Spleen (tissue), 11 donors: ENCODE results near the gene BATF. TPM values are rescaled to one million over a fixed set of nuclear protein-coding genes. Genes with fewer than 3 reads are reported as not detected.

ENCODE experiments used
- DNase-seq: peaks from one replicate; pipeline ENCODE4 v3.0.0-alpha.2; 2020
- H3K27ac ChIP-seq, 8 donors: fragments of 200-600 bp; sonication (generic) in 7 of 8; 1 replicate in 4 of 8; 2 replicates in 4 of 8; pipeline versions ENCODE4 v1.5.0 to v1.8.0; 2016 to 2021; ENCODE audit warnings: inconsistent platforms in 4 of 8, mild to moderate bottlenecking in 4 of 8, moderate library complexity in 1 of 8
- H3K27me3 ChIP-seq, 7 donors: fragments of 200-600 bp; sonication (generic) in 6 of 7; replicated peaks in 1 of 7; 1 replicate in 4 of 7; 2 replicates in 3 of 7; pipeline versions ENCODE4 v1.5.0 to v1.8.0; 2016 to 2021; ENCODE audit warnings: inconsistent platforms in 3 of 7, mild to moderate bottlenecking in 1 of 7
- H3K36me3 ChIP-seq, 6 donors: fragments of 200-600 bp; sonication (generic) in 5 of 6; 1 replicate in 4 of 6; 2 replicates in 2 of 6; pipeline versions ENCODE4 v1.5.0 to v1.8.0; 2016 to 2021; ENCODE audit warnings: inconsistent platforms in 2 of 6
- H3K4me1 ChIP-seq, 6 donors: fragments of 200-600 bp; sonication (generic) in 5 of 6; 1 replicate in 3 of 6; 2 replicates in 3 of 6; pipeline versions ENCODE4 v1.5.0 to v1.8.0; 2016 to 2021; ENCODE audit warnings: inconsistent platforms in 3 of 6
- H3K4me3 ChIP-seq, 8 donors: fragments of 200-600 bp; sonication (generic) in 7 of 8; 1 replicate in 4 of 8; 2 replicates in 4 of 8; pipeline versions ENCODE4 v1.5.0 to v1.8.0; 2016 to 2021; ENCODE audit warnings: inconsistent platforms in 4 of 8, mild to moderate bottlenecking in 4 of 8, moderate library complexity in 2 of 8
- H3K9me3 ChIP-seq, 8 donors: fragments of 200-600 bp; sonication (generic) in 7 of 8; 1 replicate in 4 of 8; 2 replicates in 4 of 8; pipeline versions ENCODE4 v1.5.0 to v1.8.0; 2016 to 2021; ENCODE audit warnings: inconsistent platforms in 4 of 8
- CTCF ChIP-seq, 11 experiments: fragments of 200-600 bp in 7 of 11; fragments of 450-650 bp in 4 of 11; sonication (generic) in 4 of 11; IDR thresholded peaks in 8 of 11; conservative IDR thresholded peaks in 3 of 11; 1 replicate in 7 of 11; 2 replicates in 4 of 11; pipeline versions ENCODE4 v1.4.0 to v1.8.0; 2016 to 2021; ENCODE audit warnings: antibody characterized with exemption in 11 of 11, inconsistent platforms in 4 of 11, mild to moderate bottlenecking in 1 of 11
- POLR2A ChIP-seq, 3 donors: fragments of 450-650 bp; IDR thresholded peaks; one replicate each; pipeline ENCODE4 v1.5.1; 2017; ENCODE audit warnings: antibody characterized with exemption in 3 of 3, mild to moderate bottlenecking in 1 of 3
- POLR2AphosphoS5 ChIP-seq, 3 donors: sonication (generic); formaldehyde crosslinking; IDR thresholded peaks; one replicate each; pipeline ENCODE4 v1.5.1; 2017; ENCODE audit warnings: antibody characterized with exemption in 3 of 3
- WGBS, 5 donors: extraction: QIAGEN DNeasy Blood & Tissue Kit in 3 of 5; methylation state at CpG; one replicate each; pipeline versions ENCODE4 v1.1.5 to v1.1.7; 2013 to 2018; 5-methylcytosine and 5-hydroxymethylcytosine counted together
- intact Hi-C: fragments of 100-400 bp; cut with DNase I; formaldehyde crosslinking; loops from one replicate; pipeline ENCODE4 v1.15.0; 2023; ENCODE audit warnings: low total_unique reads
- polyA plus RNA-seq, 3 donors: library from polyadenylated mRNA; stranded (reverse); fragments of 200-250 nt; gene quantifications; one replicate each; pipeline ENCODE4 v1.2.1, GENCODE V29; 2013
- total RNA-seq, 7 donors: library from RNA; depleted of rRNA in 3 of 7; stranded (reverse); fragments of >200 nt in 3 of 7; fragmentation: NEBNext Ultra II Directional in 4 of 7; extraction: Animal tissue kit (Norgen Biotek cat#: 25700) in 4 of 7; gene quantifications; one replicate each; pipeline versions ENCODE4 v1.1.0 to v1.2.1, GENCODE V29; 2016 to 2021
- donor health status: healthy with polysubstance abuse.
- donor health status: DM: no; HTN: no; CAD: no; lungs with moderate emphysema.
- donor health status: DM: no; HTN: no; CAD: no.
- donor health status: Bipolar disorder and iron deficiency.
- donor health status: healthy.
- donor health status: DM: no; HTN: no; CAD: no.
- donor health status: DM: yes; HTN: yes; CAD: no.

Gene BATF
- total and polyA plus RNA-seq, 10 donors, result 14.4 to 67.9 (median 41.8) TPM

GRCh38 chr14:75565056-75565455 lies 42.8 kb downstream of the BATF start:
- no peak for DNase-seq
- no peak overlapping the region for H3K27ac ChIP-seq
- H3K4me3 ChIP-seq, result no peak overlapping the region
- 69 to 86% (median 75%) methylated on average over 5 of the region's 5 CpGs for WGBS, 5 donors
- no peaks in the 10 kb centered on the region for H3K27me3 ChIP-seq
- no peaks in the 10 kb centered on the region for H3K9me3 ChIP-seq
- no peaks in the 10 kb centered on the region for H3K36me3 ChIP-seq
- TF ChIP-seq POLR2A (IDR thresholded peaks at IDR 0.05), result no peak
- intact Hi-C loops, result loop anchor here (10.0 kb wide), 1 partner anchor 250 kb away; no protein-coding TSS in a partner anchor
- H3K4me1 ChIP-seq, result peaks cover 8 to 30% (median 12%) of the 10 kb centered on the region in 6 donors

DNA sequence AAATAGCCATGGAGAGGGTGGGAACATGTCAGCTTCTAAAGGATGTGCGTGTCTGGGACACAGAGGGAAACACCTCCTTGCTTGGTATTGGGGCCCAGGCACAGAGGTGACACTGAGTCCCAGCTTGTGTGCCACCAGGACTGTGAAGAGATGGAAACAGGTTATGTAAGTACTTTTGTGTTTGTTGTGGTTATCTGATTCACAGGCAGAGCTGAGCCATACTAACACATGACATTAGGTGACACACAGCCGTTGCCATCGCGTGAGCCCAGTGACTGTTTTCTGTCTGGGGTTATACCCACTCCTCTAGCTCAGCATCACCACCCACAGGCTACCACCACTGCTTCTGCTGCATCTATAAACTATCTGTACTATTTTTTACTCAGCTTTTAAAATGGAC lies 44.1 kb downstream of the BATF start:
- Histone ChIP-seq H3K36me3 (no peaks in the 10 kb centered on the region), H3K4me1 (peaks cover 0 to 17% (median 1%) of the 10 kb centered on the region in 6 donors), H3K9me3 (no peaks in the 10 kb centered on the region), H3K27me3 (no peaks in the 10 kb centered on the region), H3K27ac (no peak overlapping the region), H3K4me3 (no peak overlapping the region)
- DNase-seq, result no peak
- no peak for TF ChIP-seq POLR2A (IDR thresholded peaks at IDR 0.05)
- intact Hi-C loops, result loop anchor here (10.0 kb wide), 1 partner anchor 252 kb away; no protein-coding TSS in a partner anchor
- WGBS, 5 donors, result 58 to 75% (median 65%) methylated on average over 4 of the region's 4 CpGs

DNA sequence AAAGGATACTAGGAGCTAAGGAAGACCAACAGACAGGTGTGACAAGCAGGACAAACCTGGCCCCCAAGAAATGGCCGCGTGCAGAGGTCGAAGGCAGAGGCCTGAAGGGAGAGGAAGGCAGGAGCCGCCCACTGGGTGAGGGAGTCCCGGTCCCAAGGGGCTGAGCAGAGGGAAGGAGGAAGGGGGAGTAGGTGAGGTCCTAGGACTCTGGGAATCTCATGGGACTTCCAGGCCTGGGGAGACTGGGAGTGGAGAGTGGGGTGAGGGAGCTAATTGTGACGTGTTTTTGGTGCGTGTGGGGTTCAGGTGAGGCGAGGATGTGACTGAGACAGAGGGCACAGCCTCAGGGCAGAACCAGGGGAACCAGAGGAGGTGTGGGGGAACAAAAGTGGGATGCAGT lies 44.5 kb downstream of the BATF start:
- DNase-seq, result no peak
- intact Hi-C loops, result loop anchor here (10.0 kb wide), 1 partner anchor 252 kb away; no protein-coding TSS in a partner anchor
- Histone ChIP-seq H3K9me3 (no peaks in the 10 kb centered on the region), H3K4me1 (peaks cover 0 to 13% (median 0%) of the 10 kb centered on the region in 6 donors), H3K4me3 (no peak overlapping the region), H3K36me3 (no peaks in the 10 kb centered on the region), H3K27ac (no peak overlapping the region), H3K27me3 (no peaks in the 10 kb centered on the region)
- 82 to 92% (median 89%) methylated on average over 8 of the region's 8 CpGs for WGBS, 5 donors
- TF ChIP-seq POLR2A (IDR thresholded peaks at IDR 0.05) (no peak), POLR2AphosphoS5 (IDR thresholded peaks at IDR 0.05) (no peak), CTCF (IDR thresholded peaks at IDR 0.05 in 8 of 11, conservative IDR thresholded peaks at IDR 0.05 in 3 of 11) (no peak)

DNA sequence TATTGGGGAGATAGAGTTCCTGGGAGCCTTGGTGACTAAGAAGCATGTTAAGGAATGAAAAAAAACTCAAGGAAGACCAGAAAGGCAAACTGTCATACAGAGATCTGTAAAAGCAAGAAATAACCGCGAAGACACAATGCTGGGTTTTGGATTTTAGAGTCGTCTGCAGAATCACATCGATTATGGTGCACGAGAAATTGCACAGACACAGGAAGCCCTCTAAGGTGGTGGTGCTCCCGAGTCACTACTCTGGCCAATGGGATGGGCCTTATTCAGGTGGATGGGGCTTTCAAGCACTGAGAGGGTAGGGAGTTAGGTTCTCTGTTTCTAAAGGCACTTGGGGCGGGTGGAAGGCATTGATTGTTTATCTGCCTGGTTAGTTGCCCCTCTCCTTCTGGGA lies 45.9 kb downstream of the BATF start:
- DNase-seq, result no peak
- intact Hi-C loops, result loop anchor here (10.0 kb wide), 1 partner anchor 253 kb away; no protein-coding TSS in a partner anchor
- H3K36me3 ChIP-seq, result no peaks in the 10 kb centered on the region
- no peaks in the 10 kb centered on the region for H3K27me3 ChIP-seq
- no peak overlapping the region for H3K4me3 ChIP-seq
- WGBS, 5 donors, result 76 to 95% (median 87%) methylated on average over 7 of the region's 7 CpGs
- H3K4me1 ChIP-seq, result peaks cover 0 to 13% (median 0%) of the 10 kb centered on the region in 6 donors
- H3K27ac ChIP-seq, result no peak overlapping the region
- no peak for TF ChIP-seq CTCF (IDR thresholded peaks at IDR 0.05 in 8 of 11, conservative IDR thresholded peaks at IDR 0.05 in 3 of 11)
- no peak for TF ChIP-seq POLR2A (IDR thresholded peaks at IDR 0.05)
- no peak for TF ChIP-seq POLR2AphosphoS5 (IDR thresholded peaks at IDR 0.05)
- no peaks in the 10 kb centered on the region for H3K9me3 ChIP-seq

- no peaks in the 10 kb centered on the region for H3K36me3 ChIP-seq
- H3K9me3 ChIP-seq, result no peaks in the 10 kb centered on the region
- intact Hi-C loops, result loop anchor here (10.0 kb wide), 1 partner anchor 254 kb away; no protein-coding TSS in a partner anchor
- H3K27ac ChIP-seq, result no peak overlapping the region
- no peak overlapping the region for H3K4me3 ChIP-seq
- WGBS, 5 donors, result 81 to 92% (median 86%) methylated on average over 6 of the region's 6 CpGs
- no peak for DNase-seq
- H3K4me1 ChIP-seq, result peaks cover 0 to 13% (median 0%) of the 10 kb centered on the region in 6 donors
- no peaks in the 10 kb centered on the region for H3K27me3 ChIP-seq
- TF ChIP-seq POLR2AphosphoS5 (IDR thresholded peaks at IDR 0.05) (no peak), POLR2A (IDR thresholded peaks at IDR 0.05) (no peak), CTCF (IDR thresholded peaks at IDR 0.05 in 8 of 11, conservative IDR thresholded peaks at IDR 0.05 in 3 of 11) (no peak)
Observed at GRCh38 chr14:75568791-75569190, 46.5 kb downstream of the BATF start.
